GM19324 (cell line): ENCODE results near the gene FTHL17.
A peak's percentile ranks its signal among the peaks of the same experiment; 100 is the strongest.

Experiments used
- ATAC-seq: cut with Tn5 transposase; IDR thresholded peaks from one replicate; pipeline ENCODE4 v1.9.1; 2021; ENCODE audit warnings: mild to moderate bottlenecking, moderate library complexity; ENCODE audit not compliant: unreplicated experiment, low FRiP score

Gene FTHL17

DNA sequence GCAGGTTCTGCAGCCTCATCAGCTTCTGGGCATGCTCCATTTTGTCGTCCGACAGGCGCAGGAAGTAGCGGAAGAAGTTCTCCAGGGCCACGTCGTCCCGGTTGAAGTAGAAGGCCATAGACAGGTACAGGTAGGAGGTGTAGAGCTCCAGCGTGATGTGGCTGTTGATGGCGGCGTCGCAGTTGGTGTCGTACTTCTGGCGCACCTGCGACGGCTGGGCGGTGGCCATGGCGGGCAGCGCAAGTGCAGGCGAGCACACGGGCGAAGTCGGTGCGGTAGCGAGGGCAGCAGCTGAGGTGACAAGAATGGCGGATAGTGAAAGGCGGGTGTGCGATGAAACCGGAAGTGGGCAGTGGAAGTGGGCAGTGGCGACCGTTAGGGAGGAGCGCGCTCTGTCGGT lies at the start of gene FTHL17:
FTHL17 (minus strand) TSS at position 317 of the 400 bp plus-strand sequence; CDS start at position 229, 88 bp downstream.
- ATAC-seq: no peak

DNA sequence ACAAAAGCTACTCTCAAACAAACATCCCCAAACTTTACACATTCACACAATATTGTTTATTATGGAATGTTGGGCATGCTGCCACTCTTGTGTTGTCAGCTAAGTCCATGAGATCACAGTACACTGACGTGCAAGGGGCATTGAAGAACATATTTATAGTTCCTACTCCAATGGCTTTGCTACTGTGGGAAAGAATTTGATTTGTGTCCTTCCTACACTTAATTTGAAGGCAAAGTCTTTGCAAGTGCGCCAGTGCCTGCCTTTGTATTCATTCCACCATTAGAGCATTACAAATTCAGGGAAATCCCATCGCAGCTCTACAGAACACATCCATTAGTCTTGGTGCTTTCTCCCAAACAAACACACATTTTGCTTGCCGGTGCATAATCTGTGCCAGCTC lies 45.4 kb upstream of the FTHL17 start:
- no peak for ATAC-seq

DNA sequence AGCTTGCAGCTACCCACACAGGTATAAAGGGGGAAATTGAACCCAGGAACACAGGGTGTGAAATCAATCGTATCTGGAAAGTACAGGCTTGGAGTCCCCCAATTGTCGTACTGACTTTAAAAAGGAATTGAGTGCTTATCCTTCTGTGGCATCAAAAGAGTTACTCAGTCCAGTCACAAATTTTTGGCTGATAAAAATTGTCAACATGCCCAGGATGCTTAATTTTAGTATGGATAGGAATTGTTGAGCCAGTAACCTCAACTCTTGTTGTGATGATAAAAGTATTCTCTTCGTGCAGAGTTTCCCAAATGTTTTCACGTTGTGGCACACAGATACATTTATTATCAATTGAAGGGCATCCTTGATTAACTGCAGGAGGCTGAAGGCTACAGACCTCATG lies 43.6 kb upstream of the FTHL17 start:
- no peak for ATAC-seq

DNA sequence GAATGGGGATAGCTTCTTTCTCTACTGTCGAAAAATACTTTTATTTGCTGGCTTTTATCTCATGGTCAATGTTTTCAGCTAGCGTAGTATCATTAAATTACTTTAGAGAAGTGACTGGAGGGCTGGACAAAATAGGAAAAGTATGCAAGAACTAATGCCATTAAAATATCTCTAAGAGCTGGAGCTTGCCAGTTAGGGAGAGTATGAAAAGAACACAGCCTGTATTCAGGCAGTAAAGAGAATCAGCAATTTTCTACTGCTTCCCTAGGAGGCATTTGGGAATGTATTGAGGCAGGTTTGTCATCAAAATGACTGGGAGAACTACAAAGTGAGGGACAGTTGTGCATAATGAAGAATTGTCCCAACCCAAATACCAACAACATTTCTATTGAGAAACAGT lies 43.0 kb upstream of the FTHL17 start:
- ATAC-seq: no peak

DNA sequence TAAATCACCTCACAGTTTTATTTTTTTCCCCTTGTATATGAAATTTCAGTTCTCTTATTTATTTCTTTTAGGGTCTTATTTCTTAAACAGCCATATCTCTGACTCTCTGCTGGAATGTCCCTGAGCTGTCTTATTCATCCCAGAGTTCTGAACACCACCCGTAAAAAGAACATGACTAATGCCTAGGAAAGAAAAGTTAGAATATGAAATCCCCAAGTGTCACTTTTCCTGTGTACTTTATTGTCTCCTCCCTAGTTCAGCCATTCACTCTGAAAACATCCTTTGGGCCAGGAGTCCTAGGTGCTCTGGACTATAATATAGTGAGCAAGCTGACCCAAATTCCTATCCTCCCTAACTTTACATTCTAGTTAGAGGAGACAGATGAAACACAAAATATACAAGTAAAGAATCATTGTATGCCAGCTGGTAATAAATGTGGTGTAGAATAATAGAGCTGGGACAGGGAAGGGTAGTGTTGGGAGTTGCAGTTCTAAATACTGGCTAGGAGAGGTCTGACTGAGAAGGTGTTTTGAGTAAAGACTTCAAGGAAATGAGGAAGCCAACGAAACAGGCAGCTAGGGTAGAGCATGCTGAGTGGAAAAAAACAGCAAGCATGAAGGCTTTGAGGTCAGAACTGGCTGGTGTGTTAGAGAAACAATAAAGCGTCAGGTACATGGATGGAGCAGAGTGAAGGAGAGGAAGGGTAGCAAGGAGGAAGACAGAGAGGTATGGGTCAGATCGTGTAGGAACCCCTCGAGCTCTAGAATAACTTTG lies 40.6 kb upstream of the FTHL17 start:
- no peak for ATAC-seq

DNA sequence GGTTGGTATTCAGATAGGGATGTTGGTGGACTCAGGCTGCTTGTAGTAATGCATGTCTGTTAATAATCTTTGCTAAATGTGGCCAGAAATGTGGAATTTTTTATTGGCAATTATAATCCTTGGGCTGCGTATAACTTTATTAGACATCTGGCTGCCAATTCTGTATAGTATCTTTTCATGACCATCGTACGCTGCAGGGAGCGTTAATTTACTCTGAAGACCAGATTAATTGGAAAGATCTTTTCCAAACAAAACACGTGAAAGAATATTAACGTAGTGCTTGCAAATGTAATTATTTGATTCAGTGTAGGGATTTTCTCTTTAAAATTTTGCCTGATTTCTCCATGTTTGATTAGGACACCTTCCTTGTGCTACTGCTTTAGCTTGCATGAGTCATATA lies 38.8 kb upstream of the FTHL17 start:
- ATAC-seq: no peak

DNA sequence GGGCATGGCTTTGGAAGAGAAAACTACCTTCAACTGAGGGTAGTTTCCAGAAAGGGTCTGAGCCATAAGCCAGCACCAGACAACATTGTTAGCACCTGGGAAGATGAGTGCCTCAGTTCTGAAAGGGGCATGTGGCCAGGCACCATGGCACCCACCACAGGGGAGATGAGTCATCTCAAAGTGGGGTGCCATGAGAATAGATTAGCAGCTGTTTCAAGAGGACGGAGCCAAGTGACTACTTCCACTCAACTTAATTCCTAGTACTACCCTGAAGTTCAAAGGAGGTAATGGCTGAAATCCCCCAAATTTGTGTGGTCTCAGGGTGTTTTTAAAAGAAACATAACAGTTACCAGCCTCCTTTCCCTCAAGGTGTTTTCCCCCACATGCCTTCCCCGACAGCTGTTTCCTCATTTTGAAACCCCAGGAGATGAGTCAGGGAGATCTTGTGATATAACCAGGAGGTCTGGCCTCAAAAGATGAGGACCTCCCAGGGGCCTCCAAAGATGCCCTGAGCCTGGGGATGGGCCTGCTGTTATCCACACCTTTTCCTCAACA lies 27.8 kb upstream of the FTHL17 start:
- peak; percentile 56 for ATAC-seq

DNA sequence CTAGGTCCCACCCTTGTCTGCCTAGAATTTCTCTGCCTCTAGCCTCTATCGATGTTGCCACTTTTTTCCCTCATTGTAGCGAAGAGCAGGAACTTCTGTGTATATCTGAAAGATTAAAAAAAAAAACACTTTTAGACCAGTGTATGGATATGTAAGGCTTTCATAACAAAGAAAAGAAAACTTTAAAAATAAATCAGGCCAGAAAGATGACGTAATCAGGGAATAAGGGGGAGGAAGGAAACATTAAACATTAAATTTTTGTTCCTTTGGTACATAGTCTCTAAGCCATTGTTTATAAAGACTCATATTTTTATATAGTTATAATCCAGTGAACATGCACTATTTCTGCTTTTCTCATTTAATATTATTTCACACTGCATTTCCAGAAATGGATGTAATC lies 26.2 kb upstream of the FTHL17 start:
- ATAC-seq: no peak

DNA sequence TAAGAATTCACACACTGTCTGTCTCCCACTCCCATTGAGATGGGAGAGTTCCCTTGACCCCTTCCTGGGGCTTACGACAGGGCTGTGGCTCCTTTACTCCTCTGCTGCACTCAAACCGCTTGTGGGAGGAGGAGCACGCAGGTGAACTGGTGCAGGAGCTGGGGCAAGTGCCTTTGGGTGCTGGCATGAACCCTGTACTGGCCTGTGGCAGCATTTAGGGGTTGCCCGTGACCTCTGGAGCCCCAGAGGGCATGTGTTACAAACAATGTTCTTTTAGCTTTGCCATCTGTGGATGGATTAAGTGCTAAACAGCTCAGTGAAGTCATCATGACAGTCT lies 21.8 kb upstream of the FTHL17 start:
- peak; percentile 40 for ATAC-seq

DNA sequence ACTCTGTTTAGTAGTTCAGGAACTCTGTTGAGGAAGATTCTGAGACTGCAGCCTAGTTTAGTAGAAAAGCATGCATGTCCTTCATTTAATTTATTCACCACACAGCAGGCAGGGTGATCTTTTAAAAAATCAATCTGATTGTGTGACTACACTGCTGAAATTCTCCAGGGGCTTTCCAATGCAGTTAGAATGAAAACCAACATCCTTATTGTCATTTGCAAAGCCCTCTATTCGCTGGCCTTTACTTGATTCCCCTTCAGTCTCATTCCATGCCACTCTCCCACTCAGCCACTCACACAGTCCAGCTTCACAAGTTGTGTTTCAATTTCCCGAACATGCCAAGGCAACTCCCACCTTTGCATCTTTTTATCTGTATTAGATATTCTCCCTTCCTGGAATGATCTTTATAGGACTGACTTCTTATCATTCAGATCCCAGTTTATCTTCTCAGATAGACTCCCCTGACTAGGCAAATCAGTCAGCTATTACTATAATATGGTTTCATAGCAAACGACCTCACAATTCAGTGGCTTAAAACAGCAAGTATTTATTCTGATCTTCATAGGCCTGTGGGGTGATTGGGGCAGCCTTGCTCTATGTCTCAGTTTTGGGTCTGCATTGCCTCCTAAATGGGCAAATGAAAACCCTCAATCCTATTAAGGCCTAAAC lies 21.3 kb upstream of the FTHL17 start:
- ATAC-seq: peak; percentile 39

DNA sequence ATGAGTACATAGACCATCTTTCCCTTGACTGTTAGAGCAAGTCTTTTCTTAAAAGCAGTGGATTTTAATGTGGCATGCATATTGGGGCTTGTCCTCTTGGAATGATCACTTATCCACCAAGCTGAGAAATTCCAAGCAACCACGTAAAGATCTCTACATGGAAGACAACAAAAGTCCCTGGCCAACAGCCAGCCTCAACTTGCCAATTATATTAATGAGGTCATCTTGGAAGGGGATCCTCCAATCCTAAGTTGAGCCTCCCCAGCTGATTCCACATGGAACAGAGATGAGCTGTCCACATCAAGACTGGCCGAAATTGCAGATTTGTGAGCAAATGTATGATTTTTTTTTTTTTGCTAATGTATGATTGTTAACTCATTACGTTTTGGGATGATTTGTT lies 20.6 kb upstream of the FTHL17 start:
- peak; percentile 9 for ATAC-seq

DNA sequence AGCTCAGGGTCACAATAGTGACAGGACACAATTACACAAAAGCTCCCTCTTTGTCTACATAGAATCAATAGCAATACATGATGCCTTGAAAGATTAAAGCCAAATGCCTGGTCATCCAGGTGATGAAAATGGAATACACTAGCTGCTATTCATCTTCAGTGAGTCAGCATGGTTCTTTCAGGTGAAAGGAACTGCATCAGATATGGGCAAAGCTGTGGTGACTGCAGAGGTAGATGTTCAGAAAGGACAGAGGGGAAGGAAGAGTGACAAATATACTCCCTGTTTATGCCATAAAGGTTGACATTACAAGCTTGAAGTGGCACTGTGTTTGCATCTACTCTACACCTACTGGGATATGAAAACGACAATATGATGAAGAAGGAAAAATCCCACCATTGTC lies 20.0 kb upstream of the FTHL17 start:
- ATAC-seq: no peak

DNA sequence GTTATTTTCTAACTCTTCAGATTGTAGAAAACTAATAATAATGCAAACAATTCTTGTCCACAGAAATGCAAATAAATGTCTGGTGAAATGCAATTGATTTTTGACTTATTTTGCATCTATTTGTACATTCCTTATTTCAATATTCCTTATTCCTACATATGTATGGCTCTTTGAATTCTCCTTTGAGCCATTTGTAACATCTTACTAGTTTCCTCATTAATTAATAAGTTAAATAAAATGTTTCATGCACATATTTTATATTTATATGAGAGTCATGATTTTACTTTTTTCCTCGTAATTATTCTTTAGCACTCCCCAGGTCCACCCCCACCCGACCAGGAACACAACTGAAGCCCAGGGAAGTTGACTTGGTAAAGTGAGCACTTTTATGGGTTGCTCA lies 2.7 kb upstream of the FTHL17 start:
- ATAC-seq: no peak

DNA sequence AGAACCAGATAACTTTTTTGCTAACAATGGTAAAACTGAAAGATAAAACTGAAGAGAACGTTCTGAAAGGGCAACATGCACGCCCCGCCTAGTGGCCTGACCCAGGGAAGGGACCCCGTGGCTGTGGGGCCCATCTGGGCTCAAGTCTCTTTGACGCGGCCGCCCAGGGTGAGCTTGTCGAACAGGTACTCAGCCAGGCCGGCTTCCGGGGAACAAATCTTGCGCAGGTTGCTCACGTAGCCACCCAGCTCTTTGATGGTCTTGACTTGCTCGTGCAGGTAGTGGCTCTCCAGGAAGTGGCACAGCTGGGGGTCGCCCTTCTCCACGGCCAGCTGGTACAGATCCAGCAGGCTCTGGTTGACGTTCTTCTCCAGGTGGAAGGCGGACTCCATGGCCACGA lies 579 bp downstream of the FTHL17 start:
- no peak for ATAC-seq

DNA sequence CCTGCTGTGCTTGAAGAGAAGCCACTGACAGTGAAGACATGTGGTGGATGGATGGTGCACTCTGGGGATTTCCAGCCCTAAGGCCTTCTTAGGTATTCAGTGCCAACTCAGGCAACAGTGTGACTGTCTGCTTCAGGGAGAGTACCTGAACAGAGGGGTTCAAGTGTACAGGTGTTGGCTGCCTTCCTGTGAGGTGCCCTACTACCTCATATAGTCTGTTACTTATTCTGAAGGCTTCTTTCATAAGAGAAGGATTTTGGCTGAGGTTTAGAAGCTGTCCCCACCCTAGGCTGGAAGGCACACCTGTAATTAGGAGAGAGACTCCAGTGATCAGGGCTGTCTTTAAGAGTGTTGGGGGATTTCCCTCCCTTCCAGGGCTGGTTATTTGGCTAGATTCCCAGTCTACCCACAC lies 1.8 kb downstream of the FTHL17 start:
- ATAC-seq: peak; percentile 76

DNA sequence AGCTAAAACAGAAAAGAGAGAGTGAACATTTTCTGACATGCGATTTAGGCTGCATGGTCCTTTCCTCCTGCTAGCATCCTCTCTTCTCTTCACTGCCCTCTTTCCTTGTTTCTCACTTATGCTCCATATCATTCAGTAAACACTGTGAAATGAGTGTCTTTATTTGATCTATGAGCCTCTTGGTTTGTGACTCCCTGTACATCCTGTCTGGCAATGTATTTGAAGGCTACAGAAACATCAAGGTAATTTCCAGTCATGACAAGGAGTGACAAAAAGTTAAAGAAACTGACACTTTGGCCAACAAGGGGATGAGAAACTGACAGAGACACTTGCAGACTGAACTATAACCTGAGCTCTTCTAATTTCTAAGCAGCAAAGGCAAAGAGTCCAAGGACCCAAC lies 8.7 kb downstream of the FTHL17 start:
- ATAC-seq: no peak

DNA sequence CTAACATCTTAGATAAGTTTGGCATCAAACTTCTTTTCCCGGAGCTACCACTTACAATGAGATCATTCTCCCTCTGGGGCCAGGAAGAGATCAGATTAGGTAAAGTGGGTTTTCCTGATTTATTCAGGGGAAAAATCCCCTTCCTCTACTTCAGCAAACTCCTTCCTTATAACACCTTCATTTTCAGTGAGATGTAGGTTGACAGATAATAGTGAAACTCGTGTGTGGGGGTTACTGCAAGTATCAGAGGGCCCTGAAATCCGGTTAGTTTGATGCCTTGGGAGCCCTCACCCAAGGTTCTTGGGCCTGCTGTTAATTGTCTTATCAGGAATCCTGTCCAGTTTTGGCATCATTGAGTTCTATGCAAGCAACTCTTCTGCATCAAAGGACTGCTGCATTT lies 10.8 kb downstream of the FTHL17 start:
- peak; percentile 49 for ATAC-seq

DNA sequence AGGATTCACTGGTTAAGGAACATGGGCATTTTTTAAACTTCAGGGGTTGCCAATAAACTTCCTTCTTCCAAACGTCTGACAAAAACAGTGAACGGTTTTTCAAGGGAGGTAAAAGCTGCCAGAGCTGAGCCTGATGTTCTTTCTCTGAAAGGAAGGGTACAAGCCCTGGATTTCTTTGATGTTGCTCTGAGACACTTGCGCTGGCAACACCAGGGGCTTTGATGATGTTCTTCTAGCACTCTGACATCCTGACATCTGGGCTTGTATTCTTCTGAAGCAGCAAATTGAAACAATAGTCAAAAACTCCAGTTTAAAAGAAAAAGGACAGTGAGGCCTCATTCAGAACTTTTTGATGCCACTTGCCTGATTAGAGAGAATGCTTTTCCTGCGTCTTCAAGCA lies 11.8 kb downstream of the FTHL17 start:
- ATAC-seq: no peak

DNA sequence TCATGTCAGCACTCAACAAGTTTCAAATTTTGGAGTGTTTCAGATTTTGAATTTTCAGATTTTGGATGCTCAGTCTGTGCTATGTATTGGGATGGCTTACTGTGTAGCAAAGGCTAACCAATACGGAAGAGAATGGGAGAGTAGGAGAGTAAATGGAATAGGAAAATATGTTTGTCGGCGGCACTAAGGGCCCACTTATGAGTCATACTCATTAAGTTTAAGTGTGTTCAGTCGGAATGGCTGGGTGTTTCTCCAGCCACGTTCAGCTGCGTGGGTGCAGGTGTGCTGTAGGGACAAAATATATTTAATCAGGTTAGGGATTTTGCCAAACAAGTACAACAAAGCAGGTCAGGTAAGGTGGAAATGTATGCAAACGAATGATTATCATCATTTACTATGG lies 13.6 kb downstream of the FTHL17 start:
- ATAC-seq: no peak

DNA sequence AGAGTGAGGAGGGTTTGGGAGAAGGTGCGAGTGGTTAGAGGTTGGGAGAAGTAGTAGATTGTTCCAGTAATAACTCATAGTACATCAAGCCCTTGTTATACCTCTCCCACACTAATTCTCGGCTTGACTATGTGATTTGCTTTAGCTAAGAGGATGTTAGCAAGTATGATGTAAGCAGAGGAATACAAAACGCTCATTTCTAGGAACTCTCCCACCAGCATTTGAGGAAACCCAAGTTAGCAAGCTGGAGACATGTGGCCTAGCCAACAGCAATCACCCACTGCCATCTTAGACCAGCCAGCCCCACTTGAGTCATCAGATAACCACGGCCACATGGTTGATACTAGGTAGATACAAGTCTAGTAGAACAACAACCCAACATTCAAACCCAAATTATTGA lies 14.2 kb downstream of the FTHL17 start:
- ATAC-seq: no peak

DNA sequence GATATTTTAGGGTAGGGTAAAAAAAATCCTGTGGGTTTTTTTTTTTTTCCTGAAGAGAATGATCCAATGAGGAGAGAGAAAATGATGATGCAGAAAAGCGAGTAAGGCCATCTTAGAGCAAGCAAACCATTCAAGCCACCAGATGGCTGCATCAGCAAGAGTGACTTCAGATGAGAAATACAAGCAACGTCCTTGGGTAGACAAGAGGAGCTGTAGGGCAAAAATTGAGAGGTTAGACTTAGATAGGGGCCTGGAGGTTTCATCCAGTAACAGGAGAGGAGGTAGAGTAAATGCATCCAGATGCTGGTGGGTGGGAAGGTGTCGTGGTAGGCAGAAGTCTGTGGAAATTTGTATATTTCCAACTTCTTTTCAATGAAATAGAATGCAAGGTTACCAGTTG lies 14.6 kb downstream of the FTHL17 start:
- ATAC-seq: no peak

DNA sequence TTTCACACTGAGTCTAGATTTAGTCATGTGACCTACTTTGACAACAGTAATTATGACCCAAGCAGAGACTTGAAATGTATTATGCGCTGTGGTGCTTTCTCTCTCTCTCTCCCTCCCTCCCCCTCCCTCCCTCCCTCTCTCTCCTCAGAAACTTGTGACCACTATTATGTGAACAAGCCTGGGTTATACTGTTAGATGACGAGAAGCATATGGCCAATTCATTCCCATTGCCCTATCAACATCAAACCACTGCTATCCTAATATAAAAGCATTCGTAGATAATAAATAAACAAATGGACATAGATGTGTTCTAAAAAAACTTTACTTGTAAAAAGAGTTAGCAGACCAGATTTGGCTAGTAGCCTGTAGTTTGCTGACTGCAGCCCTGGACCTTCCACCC lies 18.2 kb downstream of the FTHL17 start:
- ATAC-seq: no peak
